HG03354 (cell line): ENCODE results near the gene TSPAN4.

Experiments used
- ATAC-seq: cut with Tn5 transposase; IDR thresholded peaks from one replicate; pipeline ENCODE4 v1.9.1; 2021; ENCODE audit warnings: mild to moderate bottlenecking; ENCODE audit not compliant: unreplicated experiment, poor library complexity, severe bottlenecking

TSPAN4 gene

DNA sequence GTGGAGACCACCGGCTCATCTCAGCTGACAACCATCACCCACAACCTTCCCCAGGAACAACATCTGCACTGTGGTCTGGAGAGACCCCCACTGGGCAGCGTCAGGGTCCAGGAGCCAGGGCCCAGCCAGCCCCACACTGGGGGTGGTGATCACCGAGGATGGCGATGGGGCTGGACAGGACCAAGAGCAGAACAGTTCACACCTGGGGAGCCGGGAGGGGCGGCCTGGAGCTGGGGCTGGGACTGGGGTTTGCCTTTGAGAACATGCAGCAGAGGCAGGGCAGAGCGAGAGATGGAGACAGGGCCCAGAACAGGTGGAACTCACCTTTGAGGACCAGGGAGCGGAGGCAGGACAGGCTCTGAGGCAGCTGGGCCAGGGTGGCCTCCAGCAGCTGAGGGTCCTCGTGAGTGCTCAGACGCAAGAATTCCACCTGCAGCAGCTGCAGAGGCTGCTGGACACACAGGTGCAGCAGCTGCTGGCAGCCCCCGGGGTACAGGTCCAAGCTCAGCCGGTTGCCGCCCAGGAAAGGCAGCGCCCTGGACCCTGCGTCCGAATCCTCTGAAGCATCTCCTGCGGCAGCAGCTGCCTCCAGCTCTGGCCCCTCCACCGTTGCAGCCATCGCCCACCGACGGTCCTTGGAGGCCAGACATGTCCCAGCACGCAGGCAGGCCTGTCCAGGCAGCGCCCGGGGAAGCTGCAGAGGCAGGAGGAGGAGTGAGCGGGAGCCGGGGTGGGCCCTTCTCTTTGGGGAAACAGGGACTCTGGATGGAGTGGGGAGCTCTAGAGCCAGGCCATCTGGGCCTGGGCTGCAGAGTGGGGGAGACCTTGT is 38.7 kb upstream of the TSPAN4 start:
- ATAC-seq: no peak

DNA sequence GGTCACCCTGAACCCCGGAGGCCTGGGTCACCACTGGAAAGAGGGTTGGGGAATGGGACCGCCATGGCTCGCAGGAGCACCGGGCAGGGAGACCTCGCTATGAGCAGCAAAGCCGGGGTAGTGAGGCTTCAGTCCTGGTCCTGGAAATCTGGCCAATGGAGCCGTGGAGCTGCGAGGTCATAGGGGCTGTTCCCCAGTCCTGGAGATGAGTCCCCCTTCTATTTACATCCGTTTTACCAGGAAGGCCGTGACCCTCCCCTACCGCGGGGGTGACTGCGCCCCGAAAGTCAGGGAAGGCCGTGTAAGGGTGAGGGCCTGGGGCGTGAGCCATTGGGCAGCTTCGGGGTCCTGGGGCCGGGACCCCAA is 38.1 kb upstream of the TSPAN4 start:
- no peak for ATAC-seq

DNA sequence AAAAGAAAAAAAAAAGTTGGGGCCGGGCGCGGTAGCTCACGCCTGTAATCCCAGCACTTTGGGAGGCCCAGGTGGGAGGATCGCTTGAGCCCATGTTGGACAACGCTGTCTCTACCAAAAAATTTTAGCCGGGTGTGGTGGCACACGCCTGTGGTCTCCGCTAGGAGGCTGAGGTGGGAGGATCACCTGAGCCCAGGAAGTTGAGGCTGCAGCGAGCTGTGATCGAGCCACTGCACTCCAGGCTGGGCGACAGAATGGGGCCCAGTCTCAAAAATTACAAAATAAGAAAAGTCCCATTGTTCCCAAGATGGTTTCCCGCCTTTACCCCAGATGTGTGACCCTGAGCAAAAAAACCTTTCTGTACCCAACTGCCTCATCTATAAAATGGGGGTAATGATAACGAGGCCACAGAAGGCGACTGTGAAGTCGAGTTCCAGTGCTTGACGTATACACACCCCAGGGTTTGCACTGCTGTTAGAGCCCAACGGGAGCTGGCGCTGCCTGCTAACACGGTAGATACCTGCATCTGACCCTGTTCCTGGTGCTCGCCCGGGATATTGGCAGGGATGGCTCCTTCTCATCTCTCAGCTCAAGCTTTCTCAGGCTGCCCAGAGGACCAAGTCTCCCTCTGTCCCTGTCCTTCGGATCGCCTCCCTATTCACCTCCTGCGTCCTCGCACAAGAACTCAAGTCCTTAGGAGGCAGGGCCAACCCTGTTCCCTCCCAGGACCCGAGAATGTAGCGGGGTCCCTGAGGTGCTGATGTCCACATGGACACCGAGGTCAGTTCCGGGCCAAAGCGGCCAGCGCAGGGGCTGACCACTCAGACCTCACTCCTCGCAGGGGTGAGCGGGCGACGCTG is 34.0 kb upstream of the TSPAN4 start:
- ATAC-seq: peak; percentile 1

DNA sequence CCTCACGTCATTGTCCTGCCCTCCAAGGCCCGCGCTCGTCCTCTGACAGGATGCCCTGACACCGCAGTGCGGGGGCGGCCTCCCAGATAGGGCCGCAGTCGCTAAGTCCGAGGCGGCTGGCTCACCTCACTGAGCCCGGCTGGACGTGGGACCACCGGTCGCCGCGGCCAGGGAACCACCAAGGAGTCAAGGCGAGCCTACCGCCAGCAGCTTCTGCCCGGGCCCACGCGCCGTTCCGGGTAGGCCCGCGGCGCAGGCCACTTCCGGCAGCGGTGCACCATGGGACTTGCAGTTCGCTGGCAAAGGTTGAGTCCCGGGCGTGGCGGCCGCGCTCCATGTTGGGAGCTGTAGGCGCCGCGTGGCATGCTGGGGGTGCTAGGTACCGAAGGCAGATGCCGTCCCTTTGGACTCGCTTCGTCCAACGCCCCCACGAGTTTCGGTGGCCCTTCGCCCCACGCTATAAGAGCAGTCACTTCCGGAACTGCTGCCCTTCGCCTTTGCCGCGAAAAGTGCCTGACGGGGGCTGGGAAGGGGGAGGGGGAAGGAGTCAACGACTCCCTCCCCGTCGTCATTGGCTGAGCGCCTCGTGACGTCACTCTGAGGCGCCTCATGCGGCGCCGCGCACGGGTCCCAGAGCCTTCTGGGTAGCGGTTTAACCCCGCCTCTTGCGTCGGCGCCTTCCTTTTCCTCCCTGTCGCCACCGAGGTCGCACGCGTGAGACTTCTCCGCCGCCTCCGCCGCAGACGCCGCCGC is 33.2 kb upstream of the TSPAN4 start, which contains the start of gene RPLP2:
Gene RPLP2 (plus strand): TSS at position 681 of the 753 bp plus-strand sequence. CDS start 268 bp downstream, outside the sequence.
- ATAC-seq: peak; percentile 77

DNA sequence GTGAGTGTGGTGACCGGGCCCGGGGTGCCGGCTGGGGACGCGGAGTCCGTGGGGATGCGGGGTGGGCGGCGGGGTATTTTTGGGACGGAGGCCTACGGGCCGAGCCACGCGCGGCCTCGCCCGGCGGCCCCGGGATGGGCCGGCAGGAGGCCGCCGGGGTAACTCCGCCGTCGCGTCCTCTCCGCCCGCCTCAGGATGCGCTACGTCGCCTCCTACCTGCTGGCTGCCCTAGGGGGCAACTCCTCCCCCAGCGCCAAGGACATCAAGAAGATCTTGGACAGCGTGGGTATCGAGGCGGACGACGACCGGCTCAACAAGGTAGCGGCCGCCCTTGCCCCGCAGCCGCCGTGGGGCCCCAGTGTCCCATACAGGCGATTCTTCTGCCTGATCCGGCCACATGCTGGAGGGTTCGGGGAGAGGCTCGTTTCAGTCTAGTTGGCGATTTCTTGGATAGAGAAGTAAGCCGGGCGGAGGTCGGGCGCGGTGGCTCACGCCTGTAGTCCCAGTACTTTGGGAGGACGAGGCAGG is 32.5 kb upstream of the TSPAN4 start:
- ATAC-seq: peak; percentile 20

DNA sequence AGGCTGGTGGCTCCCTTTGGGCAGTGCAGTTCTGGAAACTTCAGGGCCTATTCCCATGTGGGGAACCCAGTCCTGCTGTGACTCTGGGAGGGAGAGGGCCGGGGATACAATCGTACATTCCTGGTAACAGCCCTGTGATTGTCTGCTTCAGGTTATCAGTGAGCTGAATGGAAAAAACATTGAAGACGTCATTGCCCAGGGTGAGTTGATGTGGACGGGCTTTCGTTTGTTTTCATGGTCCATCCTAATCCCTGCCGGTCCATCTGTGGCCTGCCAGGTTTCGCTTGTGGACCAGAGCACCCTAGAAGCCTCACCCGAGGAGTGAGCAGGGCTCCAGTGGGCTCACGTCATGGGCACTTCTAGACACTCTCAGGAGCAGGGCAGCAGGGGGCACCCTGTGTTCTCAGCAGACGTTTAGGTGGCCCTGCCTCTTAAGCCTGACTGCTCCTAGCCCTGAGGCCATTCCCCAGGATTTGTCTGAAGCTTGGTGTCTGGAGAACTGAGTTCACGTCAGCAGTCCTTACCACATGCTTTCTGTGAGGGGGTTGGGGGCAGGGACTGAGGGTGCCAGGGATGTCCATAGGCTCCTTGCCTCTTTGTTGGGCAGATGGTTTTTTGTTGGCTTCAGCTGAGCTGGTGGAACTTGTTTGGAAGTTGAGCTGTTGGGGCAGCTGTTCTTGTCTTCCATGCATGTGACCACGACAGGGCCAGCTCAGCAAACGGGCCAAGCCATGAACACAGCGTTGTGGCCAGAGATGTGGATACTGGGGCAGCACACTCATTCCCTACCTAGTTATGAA is 31.0 kb upstream of the TSPAN4 start:
- ATAC-seq: no peak

DNA sequence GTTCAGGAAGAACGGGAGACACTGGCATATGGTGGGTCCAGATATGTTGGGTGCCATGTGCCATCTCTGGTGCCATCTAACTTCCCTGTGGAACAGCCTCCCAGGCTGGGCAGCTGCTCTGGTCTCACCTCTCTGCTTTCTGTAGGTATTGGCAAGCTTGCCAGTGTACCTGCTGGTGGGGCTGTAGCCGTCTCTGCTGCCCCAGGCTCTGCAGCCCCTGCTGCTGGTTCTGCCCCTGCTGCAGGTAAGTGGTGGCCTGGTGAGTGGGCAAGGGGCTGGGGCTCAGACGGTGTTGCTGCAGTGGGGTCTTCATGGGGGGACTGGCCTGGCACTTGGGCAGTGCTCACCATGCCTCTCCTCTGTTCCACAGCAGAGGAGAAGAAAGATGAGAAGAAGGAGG is 30.3 kb upstream of the TSPAN4 start:
- ATAC-seq: no peak

DNA sequence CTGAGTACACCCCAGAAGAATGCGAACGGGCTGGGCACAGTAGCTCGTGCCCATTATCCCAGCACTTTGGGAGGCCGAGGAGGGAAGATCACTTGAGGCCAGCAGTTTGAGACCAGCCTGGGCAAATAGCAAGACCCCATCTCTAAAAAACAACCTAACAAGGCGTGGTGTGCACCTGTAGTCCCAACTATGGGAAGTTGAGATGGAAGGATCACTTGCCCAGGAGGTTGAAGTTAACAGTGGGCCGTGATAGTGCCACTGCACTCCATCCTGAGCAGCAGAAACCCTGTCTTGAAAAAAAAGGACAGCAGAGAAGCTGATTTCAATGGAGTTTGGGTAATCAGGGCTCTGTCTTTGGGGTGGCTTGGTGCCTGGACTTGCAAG is 29.6 kb upstream of the TSPAN4 start:
- no peak for ATAC-seq

DNA sequence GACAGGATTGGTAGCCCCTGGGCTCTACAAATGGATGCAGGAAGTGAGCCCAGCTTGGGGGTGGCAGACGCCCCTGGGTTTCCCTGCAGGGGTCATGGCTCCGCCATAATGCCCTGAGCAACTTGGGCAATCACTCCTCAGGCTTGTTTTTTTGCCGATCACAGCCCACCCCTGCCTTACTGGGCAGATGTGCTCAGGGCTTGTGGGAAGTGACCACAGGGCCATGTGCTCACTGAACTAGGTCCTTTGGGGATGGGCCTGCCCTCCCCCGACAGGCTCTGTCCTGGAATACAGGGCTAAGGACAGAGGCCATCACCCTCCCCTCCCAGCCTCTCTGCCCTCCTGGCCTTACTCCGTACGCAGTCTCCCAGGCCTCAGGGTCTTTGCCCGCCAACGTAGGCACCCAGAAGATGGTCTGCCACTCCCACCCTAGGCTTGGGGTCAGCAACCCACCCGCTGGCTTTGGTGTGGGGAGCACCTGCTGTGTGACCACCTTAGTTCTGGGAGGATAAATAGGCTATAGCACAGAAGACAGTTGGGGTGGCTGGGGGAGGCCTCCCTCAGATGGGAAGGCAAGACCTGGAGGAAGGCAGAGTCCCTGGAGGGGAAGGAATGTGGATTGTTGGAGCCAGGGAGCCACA is 29.1 kb upstream of the TSPAN4 start:
- ATAC-seq: no peak

DNA sequence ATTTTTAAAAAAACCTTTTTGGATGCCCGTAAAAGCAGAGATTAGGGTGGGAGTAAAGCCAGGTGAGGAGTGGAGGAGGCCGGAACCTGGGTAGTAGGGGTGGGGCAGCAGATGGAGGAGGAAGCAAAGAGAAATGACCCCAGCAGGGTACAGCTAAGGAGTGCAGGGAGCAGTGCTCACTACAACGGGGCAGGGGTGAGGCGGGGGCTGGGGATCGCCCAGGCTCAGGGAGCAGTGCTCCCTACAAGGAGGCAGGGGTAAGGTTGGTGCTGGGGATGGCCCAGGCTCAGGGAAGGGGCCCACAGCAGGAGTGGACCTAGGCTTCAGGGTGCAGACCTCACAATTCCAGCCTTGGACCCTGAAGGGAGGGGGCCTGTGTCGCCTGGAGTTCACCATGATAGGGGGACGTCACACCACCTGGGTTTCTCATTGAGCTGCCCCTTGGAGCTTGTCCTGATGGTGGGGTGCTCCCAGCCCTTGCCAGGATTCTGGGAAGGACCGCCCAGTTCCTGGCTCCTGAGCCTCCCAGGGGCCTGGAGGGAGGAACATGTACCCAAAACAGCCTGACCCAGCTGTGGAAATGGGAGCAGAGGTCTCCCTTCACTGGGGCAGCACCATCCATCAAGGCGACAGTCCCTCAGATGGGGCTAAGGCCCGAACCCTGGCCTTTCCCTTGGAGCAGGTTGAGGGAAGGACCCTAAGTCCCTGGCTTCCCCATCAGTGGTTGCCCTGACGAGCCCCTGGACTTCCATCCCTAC is 26.8 kb upstream of the TSPAN4 start:
- no peak for ATAC-seq

DNA sequence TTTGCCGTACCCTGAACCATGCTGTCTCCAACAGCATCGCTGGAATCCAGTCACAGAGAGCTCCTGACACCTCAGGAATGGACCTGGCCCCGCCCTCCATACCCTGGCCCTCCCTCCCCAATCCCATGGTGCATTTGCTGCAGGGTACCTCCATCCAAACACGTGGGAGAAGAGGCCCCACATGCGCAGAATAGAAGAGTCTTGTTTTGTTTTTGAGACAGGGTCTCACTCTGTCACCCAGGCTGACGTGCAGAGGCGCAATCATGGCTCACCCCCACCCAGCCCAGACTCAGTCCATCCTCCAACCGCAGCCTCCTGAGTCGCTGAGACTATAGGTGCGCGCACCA is 26.2 kb upstream of the TSPAN4 start:
- no peak for ATAC-seq

DNA sequence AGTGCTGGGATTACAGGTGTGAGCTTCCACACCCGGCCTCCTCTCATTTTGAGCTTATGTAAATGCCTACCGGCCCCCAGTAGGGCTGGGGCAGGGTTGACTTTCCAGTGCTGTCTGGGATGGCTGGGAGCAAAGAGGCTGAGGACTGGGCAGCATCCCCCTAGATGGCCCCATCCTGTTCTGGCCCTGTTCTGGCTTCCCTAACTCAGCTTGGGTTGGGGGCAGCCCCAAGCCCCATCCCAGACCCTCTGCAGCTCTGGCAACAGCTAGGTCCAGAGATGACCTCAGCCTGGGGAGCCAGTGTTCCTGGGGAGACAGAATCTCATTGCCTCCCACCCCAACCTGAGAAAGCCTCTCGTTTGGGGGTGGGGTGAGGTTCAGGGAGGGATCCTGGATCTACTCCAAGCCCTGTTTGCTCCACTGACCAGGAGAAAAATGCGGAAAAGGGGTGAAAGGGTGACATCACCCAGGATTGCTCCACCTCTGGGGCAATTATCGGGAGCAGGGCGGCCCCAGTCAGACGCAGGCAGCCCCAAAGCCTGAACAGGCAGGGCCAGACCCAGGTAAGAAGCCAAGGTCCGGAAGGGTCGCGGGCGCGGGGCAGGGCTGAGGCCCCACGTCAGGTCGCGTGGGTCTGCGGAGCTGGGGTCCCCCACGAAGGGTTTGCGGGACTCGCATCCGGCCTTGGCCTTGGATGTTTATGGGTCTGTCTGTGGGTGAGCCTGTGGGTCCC is 24.1 kb upstream of the TSPAN4 start, which contains the start of gene PNPLA2:
Gene PNPLA2 (plus strand): TSS at position 519 of the 733 bp plus-strand sequence. CDS start 805 bp downstream, outside the sequence.
- no peak for ATAC-seq

DNA sequence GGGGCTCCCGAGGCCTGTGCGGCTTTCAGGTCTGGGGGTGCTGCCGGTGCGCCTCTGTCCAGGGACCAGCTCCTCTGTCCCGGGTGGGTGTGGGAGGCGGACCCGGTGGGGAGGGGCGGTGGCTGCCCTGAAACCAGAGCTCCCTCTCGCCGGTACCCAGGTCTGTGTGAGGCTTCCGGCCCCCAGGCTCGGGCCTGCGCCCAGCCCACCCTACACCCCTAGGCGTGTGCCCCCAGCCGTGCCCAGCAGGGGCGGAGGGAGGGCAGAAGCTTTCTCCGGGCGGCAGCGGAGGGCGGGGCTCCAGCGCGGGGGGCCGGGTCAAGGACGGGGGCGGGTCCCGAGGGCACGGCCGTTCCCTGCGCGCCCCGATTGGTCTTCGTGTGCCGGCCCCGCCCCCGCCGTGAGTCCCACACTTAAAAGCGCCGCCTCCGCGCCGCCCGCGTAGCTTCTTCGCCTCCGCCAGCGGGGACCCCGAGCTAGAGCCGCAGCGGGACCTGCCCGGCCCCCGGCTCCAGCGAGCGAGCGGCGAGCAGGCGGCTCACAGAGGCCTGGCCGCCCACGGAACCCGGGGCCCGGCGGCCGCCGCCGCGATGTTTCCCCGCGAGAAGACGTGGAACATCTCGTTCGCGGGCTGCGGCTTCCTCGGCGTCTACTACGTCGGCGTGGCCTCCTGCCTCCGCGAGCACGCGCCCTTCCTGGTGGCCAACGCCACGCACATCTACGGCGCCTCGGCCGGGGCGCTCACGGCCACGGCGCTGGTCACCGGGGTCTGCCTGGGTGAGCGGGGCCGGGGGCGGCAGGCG is 23.3 kb upstream of the TSPAN4 start:
- peak; percentile 69 for ATAC-seq

DNA sequence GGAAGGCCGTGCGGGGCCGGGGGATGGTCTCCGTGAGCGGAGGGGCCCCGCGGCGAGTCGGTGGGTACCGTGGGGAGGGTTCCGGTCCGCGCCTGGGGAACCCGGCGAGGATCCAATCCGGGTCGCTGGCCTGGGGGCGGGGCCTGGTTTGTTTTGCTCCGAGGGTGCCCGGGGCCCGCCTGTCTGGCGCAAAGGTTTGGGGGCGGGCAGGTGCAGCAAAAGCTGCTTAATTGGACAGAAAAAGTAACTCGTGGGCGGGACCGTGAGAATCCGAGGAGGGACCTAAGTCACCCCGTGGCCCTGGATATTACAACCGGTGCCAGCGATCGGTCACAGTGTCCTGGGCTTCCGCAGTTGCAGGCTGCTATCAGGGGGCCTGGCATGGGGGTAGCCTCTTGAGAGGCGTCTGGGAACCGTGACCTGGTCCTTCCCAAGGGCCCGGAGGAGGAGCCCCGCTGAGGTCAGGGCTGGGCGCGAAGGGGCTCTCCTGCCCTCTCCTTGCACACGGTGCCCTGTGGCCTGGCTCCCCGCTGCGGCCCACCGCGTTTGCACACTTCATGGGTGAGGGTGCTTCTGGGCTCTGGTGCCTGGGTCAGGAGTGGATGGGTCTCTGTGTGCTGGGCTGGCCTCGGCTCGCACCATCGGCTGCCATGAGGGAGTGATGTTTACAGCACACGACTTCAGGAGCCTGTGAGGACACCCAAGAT is 22.6 kb upstream of the TSPAN4 start:
- ATAC-seq: peak; percentile 69

DNA sequence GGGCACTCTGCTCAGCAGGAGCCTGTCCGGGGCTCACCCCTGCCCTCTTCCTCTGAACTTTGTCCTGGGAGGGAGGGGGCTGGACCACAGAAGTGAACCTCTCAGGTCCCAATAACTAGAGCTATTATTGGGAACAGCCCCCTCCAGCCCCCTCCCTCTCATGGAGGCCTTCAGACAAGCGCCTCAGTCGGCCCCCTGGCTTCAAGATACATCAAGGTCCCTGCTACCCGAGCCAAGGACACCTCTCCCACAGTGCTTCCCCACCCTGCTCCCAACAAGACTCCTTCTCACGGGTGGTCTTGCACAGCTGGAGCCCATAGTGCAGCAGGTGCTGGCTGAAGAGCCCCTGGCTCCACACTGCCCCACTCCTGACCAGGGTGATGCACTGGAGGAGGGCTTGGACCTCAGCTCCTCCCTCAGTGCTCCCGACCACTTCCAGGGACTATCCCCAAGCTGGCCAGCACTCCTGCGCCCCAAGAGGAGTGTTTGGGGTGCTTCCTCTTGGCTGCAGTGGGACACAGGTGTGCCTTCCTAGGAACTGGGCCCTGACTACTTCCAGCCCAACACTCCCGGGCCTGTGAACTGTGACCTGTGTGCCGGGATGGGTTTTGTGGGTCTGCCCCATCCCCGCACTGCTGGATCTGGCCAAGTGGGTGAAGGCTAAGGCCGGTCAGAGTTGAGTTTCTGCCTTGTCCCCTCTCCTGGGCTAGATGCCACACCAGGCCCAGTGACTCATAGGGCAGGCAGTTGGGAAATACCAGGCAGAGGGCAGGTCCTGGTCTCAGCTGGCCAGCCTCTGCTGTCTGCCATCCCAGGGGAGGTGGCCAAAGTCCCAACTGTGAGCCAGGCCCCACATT is 21.8 kb upstream of the TSPAN4 start:
- no peak for ATAC-seq
